NCI-H748 treated with DMSO at 0.1 percent for 48 hours (cell line): ENCODE measurements around the gene AUP1.

Source experiments
- DNase-seq: peaks from one replicate; lab custom pipeline; 2025; lab: John Stamatoyannopoulos, UW

Gene AUP1

DNA sequence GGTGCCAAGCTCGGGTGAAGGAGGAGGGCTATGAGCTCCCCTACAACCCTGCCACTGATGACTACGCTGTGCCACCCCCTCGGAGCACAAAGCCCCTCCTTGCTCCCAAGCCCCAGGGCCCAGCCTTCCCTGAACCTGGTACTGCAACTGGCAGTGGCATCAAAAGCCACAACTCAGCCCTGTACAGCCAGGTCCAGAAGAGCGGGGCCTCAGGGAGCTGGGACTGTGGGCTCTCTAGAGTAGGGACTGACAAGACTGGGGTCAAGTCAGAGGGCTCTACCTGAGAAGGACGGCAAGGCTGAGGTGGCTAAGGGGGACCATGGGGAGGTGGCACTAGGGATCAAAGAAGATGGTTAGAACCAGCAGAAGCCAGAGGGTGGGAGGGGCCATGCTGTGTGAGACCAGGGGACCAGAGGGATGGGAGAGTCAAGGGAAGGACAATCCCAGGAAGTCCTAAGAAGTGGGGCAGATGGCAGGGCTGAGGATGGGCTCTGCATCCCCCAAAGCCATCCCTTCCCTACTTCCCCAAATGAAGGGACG is 27.4 kb upstream of the AUP1 start:
- DNase-seq: no peak

DNA sequence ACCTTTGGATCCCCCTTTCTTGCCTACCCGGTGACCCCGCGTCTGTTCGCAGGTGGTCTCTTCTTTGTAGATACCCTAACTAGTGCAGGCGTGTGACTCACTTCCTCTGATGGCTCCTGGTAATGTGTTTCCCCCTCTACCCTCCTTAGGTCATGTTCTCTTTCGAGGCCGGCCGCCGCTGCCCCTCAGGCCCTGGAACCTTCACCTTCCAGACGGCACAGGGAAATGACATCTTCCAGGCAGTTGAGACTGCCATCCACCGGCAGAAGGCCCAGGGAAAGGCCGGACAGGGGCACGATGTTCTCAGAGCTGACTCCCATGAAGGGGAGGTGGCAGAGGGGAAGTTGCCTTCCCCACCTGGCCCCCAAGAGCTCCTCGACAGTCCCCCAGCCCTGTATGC is 26.7 kb upstream of the AUP1 start:
- no peak for DNase-seq

GRCh38 chr2:74555610-74556103 is 26.2 kb upstream of the AUP1 start:
- no peak for DNase-seq

GRCh38 chr2:74554820-74555531 is 25.5 kb upstream of the AUP1 start:
- no peak for DNase-seq

- DNase-seq: peak; percentile 32
Observed at GRCh38 chr2:74553892-74554819, 24.6 kb upstream of the AUP1 start, which contains the start of the genes DOK1 and LOXL3. TSS of gene DOK1 (plus strand) at chr2:74554720. CDS start at chr2:74554755, 35 bp downstream. TSS of gene LOXL3 (minus strand) at chr2:74553942. CDS start at chr2:74552634, 1,308 bp downstream.

- DNase-seq: no peak
Observed at GRCh38 chr2:74552914-74553811, 23.7 kb upstream of the AUP1 start.

DNA sequence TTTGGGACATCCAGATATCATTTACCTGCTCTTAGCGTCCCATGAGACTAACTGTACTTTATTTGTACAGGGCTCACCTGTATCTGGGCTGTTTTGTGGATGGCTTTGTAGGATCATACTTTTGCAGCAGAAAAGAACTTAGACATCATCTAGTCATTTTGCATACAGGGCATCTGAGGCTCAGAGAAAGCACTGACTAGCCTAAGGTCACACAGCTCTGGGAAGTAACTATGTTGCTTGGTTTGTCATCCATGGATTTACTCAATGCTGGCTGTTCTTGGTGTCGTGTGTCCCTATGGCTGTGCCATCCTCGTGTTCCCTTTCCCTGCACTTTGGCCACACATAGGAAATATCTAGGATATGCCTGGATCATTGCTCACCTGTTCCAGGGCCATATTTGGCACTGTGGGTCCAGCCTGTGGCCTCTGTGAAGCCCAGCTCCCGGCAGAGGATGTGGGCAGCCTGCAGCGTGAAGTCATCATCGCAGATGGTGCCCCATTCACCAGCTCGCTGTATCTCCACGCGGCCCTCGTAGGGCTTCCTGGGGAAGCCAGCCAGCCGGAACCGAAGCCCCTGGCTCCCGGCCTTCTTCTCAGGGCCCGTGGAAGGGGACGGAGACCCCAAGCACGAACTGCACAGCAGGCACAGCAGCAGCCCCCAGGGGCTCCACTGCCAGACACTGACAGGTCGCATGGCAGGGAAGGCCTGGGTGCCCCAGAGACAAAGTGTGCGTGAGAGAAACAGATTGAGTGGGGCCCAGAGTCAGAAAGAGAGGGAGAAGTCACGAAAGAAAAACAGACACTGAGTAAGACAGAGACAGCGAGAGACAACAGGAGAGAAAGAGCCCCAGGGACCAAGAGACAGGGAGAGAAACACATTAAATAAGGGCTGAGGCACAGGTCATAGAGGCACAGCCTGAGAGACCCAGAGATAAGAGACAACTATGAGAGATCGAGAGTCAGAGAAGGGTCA is 22.7 kb upstream of the AUP1 start:
- no peak for DNase-seq

GRCh38 chr2:74551530-74551929 is 22.0 kb upstream of the AUP1 start:
- DNase-seq: no peak

GRCh38 chr2:74550231-74550630 is 20.7 kb upstream of the AUP1 start:
- no peak for DNase-seq

- peak; percentile 22 for DNase-seq
Observed at GRCh38 chr2:74548900-74549826, 19.7 kb upstream of the AUP1 start.

GRCh38 chr2:74548285-74548899 is 18.9 kb upstream of the AUP1 start:
- peak; percentile 41 for DNase-seq

DNA sequence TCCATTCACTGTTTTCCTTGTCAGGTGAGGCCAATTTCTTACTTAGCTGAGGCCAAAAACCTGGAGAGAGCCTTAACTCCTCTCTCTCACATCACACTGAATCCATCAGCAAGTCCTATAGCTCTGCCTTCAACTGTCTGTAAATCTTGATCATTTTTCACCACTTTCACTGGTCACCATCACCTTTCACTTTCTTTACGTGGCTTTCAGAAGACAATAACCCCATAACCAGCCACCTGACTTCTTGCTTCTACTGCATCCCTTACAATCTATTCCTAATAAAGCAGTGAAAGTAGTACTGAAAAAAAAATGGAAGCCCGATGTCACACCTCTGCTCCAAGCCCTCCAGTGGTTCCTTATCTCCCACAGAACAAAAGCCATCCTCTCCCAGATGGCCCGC is 16.5 kb upstream of the AUP1 start:
- no peak for DNase-seq

GRCh38 chr2:74544634-74545033 is 15.1 kb upstream of the AUP1 start:
- no peak for DNase-seq

- DNase-seq: no peak
Observed at GRCh38 chr2:74542978-74543377, 13.5 kb upstream of the AUP1 start.

- no peak for DNase-seq
Observed at GRCh38 chr2:74540291-74540690, 10.8 kb upstream of the AUP1 start.

GRCh38 chr2:74538881-74539339 is 9.4 kb upstream of the AUP1 start:
- DNase-seq: no peak

- DNase-seq: no peak
Observed at GRCh38 chr2:74537140-74537539, 7.6 kb upstream of the AUP1 start.

DNA sequence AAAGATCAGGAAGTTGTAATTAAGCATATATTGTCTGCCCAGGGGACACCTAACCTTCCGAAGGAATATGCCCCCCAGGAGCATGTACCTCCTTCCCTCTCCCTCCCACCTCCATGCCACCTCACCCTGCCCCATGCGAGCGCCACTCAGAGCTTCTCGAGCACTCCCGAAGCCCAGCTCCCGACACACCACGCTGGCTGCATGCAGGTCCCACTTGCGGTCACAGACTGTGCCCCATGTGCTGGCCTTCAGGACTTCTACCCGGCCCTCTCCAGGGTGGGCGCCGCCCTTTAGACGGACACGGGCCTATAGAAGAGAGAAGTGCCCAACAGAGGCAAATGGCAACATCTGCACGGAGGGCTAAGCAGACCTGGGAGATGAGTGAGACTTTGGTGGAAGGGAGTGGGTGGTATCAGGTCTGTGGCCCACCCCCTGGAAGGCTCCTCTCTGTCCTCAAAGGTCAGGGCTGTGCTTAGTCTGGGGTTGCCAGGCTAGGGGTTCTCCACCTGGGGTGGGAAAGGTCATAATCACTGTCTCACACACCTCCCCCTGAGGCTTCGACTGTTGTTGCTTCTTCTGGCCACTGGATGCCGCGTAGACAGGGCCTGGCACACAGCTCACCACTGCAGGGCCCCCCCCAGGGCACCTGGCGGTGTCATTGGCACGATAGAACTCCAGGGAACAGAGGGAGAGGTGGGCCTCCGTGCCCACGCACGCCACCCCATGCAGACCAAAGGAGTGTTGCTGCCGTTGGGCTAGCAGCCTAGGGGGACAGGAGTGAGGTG is 6.9 kb upstream of the AUP1 start:
- DNase-seq: no peak
